Measurements from ENCODE around the gene LAMC2. TPM values are rescaled to one million over a fixed set of nuclear protein-coding genes. Genes with fewer than 3 reads are reported as not detected.

LAMC2 gene
- total RNA-seq, 2 donors from 2014 or later = 1.7 to 2.9 TPM

DNA sequence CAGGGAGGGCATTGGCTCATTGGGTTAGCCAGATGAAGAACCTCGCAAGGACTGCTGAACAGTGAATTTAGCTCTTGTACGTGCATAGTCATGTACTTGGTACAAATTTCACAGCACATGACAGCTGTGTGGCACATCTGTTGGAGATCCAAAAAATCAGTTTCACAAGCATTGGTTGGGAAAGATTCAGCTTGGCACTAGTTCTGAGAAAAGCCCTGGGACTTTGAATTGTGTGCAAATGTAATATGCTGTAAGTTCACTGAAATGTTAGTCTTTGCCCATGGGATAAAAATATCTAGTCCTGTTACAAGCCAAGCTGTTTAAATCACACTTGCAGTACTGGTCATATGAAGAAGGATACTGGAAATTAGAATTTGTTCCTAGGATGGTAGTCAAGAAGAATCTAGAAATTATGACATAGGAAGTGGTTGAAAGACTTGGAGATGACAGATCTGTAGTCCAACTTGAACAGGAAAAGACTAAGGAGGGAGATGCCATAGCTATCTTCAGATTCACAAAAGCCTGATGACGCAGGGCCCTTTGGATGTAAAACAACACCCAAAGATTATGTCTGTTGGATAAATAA, 19.2 kb downstream of the LAMC2 start:
- intact Hi-C loops (cut with DNase I) = no loop called here

DNA sequence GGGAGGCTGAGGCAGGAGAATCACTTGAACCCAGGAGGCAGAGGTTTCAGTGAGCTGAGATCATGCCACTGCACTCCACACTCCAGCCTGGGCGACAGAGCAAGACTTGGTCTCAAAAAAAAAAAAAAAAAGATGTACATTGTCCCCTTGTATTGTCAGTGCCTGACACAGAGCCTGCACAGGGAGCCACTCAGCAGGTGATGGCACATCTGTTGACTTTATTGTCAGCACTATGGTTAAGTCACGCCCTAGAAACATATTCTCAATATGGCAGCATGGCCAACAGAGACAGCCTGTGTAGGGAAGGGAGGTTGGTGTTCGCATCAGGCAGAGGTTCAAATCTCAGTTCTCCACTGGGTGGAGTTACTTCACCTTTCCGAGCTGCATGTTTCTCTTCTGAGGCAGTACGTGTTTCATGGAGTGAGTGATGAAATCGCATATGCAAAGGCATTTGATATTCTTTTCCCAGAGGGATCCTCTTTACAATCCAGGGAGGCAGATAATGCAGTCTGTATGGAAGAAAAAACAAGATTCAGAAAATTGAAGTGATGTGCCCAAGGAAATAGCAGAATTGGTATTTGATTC, 20.6 kb downstream of the LAMC2 start:
- no peak for DNase-seq (ENCODE audit: low spot score)
- intact Hi-C loops (cut with DNase I) = no loop called here

More for the DNA sequence above, 19.2 kb downstream of the LAMC2 start:
- no peak for DNase-seq (ENCODE audit: low spot score)

DNA sequence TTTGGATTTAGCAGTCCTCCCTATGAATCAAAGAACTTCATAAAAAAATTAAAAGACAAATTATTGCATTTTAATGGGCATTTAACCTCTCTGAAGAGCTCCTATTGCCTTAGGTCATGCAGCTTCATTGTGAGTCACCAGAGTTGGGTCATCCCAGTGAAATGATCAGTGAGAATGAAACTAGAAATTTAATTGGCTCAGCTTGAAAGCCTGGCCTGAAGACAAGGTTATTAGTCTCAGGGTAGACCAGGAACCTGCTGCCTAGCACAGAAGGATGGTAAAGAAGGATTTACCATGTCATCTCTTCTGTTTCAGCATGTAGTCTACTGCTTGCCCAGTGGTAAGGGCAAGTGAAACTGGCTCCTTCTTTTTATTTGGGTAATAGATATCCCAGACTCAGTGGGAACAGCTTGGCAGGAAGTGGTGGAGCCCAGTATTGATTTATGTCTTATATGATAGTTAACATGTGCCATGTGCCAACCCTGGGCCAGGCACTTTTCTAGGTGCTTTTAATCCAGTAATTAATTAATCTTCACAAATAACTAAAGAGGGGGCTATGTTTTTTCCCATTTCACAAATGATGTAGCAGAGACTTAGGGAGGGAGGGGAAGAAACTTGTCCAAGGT, 23.6 kb downstream of the LAMC2 start:
- intact Hi-C loops (cut with DNase I) = no loop called here
- DNase-seq (ENCODE audit: low spot score) = no peak

DNA sequence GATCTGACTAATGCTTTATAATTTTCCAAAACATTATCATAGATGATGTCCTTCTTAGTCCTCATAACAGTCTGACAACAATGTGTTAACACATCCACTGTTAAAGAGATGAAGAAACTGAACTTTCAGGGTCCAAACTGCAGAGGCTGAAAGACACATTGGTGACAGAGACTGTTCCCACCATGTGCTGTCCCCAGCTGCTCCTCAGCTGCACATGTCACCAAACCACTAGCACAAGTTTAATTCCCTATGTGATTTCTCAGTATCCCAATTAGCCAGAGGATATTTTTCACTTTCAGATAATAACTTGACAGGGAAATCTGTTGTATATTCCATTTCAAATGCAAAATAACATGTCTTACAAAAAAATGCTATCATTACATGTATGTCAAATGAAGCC, 24.6 kb downstream of the LAMC2 start:
- intact Hi-C loops (cut with DNase I) = no loop called here

DNA sequence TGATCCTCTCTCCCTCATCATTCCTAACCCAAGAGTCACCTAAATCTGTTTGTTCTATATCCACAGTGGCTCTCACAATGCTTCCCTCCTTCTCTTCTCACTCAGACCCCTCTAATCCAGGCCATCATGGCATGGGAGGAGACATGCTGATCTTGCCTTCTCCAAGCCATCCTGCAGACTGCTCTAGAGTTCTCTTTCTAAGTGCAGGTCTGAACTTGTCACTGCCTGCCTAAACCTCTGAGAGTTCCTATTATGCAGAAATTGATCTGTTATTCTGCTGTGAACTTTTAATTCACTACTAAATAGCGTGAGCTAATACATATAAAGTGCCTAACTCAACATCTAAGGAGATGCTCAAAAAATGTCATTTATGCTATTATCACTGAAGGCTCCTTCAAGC, 26.8 kb downstream of the LAMC2 start:
- intact Hi-C loops (cut with DNase I) = no loop called here
- DNase-seq (ENCODE audit: low spot score) = no peak

More for the DNA sequence above, 24.6 kb downstream of the LAMC2 start:
- no peak for DNase-seq (ENCODE audit: low spot score)

DNA sequence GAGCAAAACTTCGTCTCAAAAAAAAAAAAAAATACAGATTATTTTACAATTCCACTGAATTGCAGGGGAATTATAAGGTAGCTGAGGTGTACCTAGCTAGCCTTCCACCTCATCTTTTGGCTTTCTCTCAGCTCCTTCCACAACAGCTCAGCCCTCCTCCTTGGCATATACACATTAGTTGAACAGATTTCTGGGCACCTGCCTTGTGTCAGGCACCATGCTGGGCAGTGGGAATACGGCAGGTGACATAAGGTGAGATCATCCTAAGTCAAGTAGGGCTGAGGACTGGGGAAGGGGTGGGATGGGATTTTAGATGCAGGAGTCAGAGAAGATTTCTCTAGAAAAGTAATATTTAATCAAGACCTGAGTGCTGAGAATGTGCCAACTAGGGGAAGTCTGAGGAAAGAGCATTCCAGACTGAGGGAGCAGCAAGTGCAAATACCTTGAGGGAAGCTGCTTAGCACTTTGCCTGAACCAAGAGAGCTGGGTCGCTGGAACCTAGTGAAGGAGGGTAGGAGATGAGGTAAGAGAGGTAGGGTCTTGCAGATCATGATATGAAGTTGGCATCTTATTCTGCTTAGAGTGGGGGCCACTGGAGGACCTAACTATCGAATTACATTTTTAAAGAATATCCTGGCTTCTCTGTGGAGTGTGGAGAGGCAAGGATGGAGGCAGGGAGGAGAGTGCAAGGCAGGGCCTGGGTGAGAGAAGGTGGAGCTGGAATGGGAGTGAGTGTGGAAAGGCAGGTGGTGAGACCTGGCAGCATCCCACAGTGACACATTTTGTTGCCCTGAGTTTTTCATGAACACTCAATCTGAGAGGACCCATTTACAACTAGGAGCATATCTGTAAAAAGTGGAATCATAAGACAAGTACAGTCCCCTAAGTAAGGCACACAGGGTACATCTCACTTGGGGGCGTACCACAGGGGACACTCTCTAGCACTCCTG, 28.2 kb downstream of the LAMC2 start:
- intact Hi-C loops (cut with DNase I) = no loop called here
- no peak for DNase-seq (ENCODE audit: low spot score)

DNA sequence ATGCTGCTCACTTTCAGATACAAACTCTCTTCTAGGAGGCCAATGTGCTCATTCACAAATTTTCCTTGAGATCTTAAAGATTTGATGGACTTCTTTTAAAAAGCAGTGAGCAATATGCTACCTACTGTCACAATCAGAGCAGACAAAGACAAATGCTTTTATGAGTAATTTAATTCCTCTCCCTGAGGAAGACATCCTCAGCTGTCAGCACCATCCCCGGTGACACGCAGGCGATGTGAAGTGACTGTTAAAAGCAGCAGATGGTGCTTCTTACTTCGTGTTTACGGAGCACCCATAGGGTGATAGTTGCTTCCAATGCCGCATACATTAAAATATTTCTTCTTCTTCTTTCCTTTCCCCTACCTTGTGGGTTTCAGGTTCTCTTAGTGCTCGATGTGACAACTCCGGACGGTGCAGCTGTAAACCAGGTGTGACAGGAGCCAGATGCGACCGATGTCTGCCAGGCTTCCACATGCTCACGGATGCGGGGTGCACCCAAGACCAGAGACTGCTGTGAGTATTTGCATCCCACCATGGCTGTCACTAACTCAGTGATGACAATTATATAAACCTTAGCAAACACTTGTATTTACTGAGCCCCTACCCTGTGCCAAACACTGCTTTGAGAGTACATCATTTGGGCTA, 29.1 kb downstream of the LAMC2 start:
- intact Hi-C loops (cut with DNase I) = no loop called here
- no peak for DNase-seq (ENCODE audit: low spot score)

DNA sequence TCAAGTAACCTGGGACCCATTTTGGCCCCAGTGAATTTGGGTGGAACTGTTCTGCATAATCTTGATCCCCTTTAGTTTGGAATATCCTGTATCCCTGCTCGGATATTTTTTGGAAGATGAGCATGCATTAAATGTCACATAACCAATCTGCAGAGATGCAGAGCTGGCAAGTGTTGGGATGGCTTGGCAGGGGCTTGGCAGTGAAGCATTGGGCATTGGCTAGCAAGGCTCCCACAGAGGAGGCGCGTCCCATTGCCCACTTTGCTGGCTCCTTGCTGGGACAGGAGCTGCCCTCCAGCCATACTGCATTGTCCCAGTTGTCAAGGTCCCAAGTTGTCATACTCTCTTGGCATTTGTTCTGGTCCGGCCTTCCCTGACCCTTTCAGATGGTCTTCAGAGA, 29.9 kb downstream of the LAMC2 start:
- no peak for DNase-seq (ENCODE audit: low spot score)
- intact Hi-C loops (cut with DNase I) = no loop called here

DNA sequence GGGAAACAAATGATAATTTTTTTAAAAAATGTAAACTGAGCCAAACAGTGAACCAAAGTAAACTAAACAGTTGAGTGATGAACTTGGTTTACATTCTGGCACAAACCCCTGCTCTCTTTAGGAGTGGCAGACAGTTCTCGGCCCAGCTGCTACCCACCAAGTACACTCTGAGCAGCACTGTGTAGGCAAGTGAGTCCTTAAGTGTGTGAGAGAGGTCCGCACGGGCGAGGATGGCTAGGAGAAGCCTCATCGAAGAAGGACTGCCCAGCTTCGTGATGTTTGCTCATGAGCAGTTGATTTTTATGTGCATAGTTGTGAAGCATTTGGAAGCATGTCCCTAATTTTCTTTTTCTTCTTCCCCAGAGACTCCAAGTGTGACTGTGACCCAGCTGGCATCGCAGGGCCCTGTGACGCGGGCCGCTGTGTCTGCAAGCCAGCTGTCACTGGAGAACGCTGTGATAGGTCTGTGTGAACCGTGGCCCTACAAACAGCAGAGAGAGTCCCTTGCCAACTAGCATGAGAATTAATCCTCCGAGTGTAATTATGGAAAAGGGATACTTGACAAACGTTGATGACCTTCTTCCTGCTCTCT, 32.1 kb downstream of the LAMC2 start:
- intact Hi-C loops (cut with DNase I) = no loop called here
- DNase-seq (ENCODE audit: low spot score) = no peak

DNA sequence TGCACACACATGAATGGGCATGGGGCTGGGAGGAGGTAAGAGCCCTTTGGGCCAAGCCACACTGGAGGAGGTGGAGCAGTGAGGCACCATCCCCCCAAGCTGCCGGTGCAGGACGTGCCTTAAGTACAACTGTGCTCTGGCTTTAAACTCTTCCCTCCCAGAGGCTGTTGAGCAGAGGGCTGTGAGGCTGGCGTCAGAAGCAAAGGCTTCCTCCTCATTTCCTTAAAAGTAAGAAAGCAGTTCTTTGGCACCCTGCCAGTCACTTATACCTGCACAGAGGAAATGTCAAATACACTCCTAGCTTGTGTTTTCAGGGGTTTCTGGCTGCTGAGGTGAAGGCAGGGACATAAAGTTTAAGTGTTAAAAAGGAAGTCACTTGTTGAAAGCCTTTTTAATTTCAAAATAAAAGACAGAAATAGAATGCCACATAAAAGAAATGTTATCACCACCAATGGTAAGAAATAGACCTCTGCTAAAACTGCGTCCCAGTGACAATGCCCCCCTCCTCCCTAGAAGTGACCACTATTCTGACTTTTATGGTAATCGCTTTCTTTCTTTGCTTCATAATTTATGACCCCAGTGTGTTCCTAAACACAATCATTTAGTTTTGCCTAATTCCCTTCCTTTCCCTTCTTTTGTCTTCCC, 33.0 kb downstream of the LAMC2 start:
- DNase-seq (ENCODE audit: low spot score) = no peak
- intact Hi-C loops (cut with DNase I) = no loop called here

DNA sequence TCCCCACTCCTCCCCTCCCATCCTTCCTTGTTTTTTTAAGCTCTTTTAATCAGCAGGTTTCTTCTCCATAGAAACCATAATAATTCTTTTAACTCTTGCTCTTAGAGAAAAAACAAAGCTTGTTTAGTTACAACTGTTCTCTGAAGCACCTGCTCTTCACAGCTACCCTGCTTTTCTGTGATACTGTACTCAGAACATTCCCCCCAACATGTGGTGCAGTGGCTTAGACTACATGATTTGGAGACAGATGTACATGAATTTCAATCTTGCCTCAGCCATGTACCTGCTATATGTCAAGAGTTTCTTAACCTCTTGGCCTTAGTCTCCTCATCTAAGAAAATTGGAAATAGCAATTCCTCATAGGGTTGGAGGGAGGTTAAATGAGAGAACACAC, 33.5 kb downstream of the LAMC2 start:
- DNase-seq (ENCODE audit: low spot score) = no peak
- intact Hi-C loops (cut with DNase I) = loop anchor here in 1 of 2 donors (10.0 kb wide), 2 partner anchors 75 to 255 kb away; no protein-coding TSS in a partner anchor

DNA sequence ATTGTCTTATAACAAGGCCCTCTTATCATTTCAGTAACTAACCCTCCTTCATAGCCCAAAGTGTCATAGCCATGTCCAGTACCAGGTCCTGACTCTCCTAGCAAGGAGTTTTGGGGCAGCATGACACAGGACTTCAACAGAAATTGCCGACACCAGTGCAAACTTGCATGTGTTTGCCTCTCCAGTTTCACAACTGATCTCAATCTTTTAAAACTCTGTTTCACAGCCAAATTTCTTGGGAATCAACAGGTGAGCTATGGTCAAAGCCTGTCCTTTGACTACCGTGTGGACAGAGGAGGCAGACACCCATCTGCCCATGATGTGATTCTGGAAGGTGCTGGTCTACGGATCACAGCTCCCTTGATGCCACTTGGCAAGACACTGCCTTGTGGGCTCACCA, 36.8 kb downstream of the LAMC2 start:
- no peak for DNase-seq (ENCODE audit: low spot score)
- intact Hi-C loops (cut with DNase I) = loop anchor here in 1 of 2 donors (10.0 kb wide), 2 partner anchors 78 to 258 kb away; no protein-coding TSS in a partner anchor

DNA sequence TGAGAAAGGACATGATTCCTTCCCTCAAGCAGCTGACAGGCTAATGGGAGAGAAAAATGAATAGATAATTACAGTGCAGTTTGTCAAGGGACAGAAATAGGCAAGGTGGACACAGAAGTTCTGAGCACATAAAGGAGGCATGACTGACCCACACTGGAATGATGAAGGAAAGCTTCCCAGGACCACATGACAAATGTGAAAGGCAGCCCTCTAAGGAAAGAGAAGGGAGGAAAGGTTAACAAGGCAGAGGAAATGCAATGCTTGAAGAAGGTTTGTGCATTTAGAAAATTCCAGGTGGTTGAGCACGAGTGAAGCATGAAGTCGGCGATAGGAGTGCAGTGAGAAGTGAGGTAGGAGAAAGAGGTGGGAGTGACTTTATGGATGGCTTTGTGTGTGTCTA, 37.4 kb downstream of the LAMC2 start:
- intact Hi-C loops (cut with DNase I) = loop anchor here in 1 of 2 donors (10.0 kb wide), 2 partner anchors 79 to 259 kb away; no protein-coding TSS in a partner anchor
- no peak for DNase-seq (ENCODE audit: low spot score)

DNA sequence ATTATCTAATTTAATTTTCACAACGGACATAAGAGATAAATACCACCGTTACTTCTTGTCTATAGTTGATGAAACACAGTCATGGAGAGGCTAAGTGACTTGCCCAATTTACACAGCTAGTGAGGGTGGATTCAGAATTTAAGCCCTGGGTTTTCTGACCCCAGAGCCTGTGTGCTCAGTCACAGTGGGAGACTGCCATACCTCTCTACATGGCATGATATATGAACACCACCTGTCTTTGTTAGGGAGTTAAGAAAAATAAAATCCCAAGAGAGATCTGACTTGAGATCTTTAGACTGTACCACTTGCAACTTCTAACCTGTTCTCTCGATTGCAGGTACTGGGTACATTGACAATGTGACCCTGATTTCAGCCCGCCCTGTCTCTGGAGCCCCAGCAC, 40.3 kb downstream of the LAMC2 start:
- DNase-seq (ENCODE audit: low spot score) = no peak
- intact Hi-C loops (cut with DNase I) = loop anchor here in 1 of 2 donors (10.0 kb wide), 2 partner anchors 82 to 262 kb away; no protein-coding TSS in a partner anchor

DNA sequence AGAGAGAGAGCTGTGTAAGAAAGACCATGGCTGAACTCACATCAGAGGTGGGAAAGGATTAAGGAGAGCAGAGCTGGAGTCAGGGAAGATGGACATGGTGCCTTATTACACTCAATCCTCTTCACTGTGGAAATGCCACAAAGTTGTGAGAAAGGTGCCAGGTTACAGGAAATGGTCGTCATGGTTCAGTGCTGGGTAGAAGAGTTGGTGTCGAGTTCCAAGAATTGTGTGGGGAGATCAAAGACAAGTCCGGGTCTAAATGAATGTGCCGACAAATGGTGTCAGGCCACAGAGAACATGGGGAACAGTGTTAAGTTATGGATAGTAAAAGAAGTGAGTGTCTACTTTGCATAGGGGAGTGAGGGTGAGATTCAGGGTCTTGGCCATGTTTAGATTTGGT, 40.9 kb downstream of the LAMC2 start:
- DNase-seq (ENCODE audit: low spot score) = no peak
- intact Hi-C loops (cut with DNase I) = loop anchor here in 1 of 2 donors (10.0 kb wide), 2 partner anchors 82 to 262 kb away; no protein-coding TSS in a partner anchor

DNA sequence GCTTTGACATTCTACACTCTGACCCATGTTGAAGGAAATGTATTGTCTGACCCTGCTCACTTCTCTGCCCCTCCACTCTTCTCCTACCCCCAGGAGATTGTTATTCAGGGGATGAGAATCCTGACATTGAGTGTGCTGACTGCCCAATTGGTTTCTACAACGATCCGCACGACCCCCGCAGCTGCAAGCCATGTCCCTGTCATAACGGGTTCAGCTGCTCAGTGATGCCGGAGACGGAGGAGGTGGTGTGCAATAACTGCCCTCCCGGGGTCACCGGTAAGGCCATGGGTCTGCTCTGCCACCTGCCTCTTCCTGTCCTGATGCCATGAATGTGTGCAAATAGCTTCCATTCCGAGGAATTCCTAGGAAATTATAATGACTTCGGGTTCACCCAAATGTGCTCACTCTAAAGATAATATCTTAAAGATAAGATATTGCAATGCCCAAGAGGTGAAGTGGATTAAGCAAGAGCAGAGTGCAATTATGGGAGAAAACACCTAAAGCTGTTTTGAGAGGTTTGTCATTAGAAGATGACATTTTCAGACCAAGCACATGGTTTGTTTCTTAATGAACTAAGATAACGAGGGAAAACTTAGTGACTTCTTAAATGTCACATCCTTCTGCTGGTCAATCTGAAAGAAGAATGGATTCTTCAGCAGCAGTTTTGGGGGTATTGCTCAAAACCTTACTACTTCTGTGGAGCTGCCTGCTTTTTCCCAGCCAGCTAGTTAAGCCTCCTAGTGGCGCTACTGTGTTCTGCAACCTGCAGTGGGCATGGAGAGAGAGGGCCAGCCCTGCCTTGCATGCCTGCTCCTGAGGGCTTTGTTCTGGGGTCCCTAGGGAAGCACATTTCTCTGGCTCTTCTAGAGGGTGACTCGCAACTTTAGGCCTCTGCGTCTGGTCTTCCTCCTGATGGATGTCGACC, 41.6 kb downstream of the LAMC2 start:
- intact Hi-C loops (cut with DNase I) = loop anchor here in 1 of 2 donors (10.0 kb wide), 2 partner anchors 83 to 263 kb away; no protein-coding TSS in a partner anchor

More for the DNA sequence above, 41.6 kb downstream of the LAMC2 start:
- DNase-seq (ENCODE audit: low spot score) = no peak
